Fibroblast of mammary gland (primary cell): ENCODE data around the gene DNAJC4.

Experiments
- DNase-seq: peaks from one replicate; pipeline ENCODE4 v3.0.0-alpha.2; 2010; ENCODE audit warnings: low read depth
- H3K4me3 ChIP-seq: 2 replicates; pipeline ENCODE4 v1.5.1; 2011; ENCODE audit warnings: low read depth, mild to moderate bottlenecking, low read length, moderate library complexity; ENCODE audit not compliant: control insufficient read depth
- TF ChIP-seq, protein P1 (sequence below): conservative IDR thresholded peaks from 2 replicates; pipeline ENCODE4 v1.5.1; 2011; ENCODE audit warnings: low read depth, low read length, inconsistent platforms; ENCODE audit not compliant: control insufficient read depth, insufficient read depth

Gene DNAJC4

DNA sequence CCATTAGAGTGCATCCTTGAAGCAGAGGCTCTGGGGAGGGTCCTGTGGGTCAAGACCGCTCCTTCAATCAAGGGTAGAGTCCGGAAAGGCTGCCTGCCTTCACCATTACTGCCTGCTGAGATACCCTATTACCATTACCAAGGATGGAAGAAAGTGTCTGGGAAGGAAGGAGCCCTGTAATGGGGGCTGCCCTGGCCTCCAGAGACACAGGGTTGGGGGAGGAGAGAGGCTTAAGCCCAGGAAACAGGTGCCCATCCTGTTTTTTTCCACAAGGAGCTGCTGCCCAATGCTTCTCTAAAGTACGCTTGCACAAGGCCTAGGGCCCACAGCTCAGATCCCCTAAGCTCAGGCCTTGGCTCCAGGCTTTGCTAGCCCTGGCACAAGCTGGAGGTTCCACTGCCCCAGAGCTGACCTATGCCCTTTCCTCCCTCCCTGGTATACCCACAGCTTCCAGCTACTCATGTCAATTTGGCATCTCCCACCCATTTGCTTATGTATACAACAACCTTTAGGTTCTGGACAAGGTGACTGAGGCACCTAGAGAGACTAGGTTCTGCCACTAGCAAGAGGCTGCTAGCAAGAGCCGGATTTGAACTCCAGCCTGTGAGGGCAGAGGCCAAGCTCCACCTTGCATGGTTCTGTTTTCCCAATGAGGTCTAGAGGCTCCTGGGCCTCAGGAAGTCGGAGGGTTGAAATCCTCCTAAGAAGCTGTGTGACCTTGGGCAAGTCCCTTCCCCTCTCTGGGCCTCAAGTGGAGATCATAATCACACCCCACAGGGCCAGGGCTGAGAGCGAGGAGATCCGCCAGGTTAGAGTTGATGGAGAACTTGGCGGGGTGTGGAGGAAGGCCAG is 19.4 kb downstream of the DNAJC4 start:
- H3K4me3 ChIP-seq, result no peak overlapping the region
- DNase-seq, result no peak
- TF ChIP-seq, protein P1, sequence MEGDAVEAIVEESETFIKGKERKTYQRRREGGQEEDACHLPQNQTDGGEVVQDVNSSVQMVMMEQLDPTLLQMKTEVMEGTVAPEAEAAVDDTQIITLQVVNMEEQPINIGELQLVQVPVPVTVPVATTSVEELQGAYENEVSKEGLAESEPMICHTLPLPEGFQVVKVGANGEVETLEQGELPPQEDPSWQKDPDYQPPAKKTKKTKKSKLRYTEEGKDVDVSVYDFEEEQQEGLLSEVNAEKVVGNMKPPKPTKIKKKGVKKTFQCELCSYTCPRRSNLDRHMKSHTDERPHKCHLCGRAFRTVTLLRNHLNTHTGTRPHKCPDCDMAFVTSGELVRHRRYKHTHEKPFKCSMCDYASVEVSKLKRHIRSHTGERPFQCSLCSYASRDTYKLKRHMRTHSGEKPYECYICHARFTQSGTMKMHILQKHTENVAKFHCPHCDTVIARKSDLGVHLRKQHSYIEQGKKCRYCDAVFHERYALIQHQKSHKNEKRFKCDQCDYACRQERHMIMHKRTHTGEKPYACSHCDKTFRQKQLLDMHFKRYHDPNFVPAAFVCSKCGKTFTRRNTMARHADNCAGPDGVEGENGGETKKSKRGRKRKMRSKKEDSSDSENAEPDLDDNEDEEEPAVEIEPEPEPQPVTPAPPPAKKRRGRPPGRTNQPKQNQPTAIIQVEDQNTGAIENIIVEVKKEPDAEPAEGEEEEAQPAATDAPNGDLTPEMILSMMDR, result no peak

DNA sequence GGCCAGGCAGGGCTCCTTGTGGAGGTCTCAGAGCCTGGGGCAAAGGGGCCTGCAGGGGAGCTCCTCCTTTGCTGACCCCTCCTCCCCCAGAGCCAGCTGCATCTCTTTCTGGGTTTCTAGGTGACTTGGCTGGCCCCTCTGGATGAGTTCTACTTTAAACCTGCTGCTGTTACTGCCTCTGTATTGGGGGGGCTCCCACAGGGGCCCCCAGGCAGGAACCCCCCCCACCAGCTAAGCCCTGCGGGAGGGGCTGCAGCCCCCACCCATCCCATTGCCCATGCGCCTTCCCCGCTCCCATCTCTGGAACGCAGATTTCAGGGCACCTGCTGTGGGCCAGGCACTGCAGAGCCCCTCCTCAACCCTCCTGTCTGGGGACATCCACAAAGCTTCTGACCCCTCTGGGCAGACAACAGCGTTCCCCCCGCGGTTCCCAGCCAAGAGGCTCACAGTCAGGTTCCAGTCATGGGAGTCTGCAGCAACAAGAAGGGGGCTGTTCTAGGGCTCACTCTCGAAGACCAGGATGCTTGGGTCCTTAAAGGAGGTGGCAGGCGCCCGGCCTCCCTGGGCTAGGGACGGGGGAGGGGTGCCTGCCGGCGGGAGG is 20.2 kb downstream of the DNAJC4 start:
- TF ChIP-seq, protein P1, result no peak
- peak overlapping the region; percentile 40 for H3K4me3 ChIP-seq
- DNase-seq, result no peak

DNA sequence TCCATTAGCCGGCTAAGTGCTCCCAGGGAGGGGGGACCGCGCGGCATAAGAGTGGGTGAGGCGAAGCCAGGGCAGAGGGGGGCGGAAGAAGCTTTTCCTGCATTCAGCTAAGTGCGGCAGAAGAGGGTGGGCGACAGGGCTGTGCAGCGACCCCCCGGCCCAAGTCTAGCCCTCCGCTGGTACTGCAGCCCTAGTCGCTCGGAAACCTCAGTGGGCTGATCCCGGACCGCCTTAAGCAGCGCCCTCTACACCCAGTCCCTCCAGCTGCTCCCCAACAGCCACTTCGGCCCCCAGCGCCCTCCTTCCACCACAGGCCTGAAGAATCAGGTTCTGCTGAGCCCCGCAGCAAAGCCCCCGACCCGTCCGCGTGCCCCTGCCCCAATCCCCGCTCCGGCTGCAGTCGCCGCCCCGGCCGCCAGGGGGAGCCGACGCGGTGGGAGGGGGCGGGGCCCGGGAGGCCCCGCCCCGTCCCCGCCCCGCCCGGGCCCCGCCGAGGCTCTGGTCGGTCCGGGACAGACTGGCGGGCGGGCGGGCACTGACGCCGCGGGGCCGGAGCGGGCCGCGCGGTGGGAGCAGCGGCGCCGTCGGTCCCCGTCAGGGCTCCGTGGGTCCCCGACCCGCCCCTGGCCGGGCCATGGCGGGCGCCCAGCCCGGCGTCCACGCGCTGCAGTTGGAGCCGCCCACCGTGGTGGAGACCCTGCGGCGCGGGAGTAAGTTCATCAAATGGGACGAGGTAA is 20.8 kb downstream of the DNAJC4 start, which contains the start of gene PLCB3:
Gene PLCB3 (plus strand): TSS at position 515 of the 737 bp plus-strand sequence. CDS start 120 bp downstream, at position 635.
- TF ChIP-seq, protein P1, result peak; percentile 23
- no peak for DNase-seq
- H3K4me3 ChIP-seq, result peak within 1 kb of the TSS; percentile 83

DNA sequence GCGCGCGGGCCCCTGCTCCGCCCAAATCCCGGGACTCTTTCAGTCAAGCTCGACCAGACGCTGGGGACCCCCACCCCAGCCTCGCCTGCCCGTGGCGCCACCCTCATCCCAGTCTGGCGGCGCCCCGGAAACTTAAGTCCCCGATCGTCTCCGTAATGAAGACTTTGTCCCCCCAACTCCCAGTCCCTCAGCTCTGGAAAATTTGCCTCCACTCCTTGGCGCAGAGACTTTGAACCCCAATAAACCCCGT is 21.3 kb downstream of the DNAJC4 start:
- peak overlapping the region; percentile 83 for H3K4me3 ChIP-seq
- TF ChIP-seq, protein P1, result no peak
- no peak for DNase-seq

DNA sequence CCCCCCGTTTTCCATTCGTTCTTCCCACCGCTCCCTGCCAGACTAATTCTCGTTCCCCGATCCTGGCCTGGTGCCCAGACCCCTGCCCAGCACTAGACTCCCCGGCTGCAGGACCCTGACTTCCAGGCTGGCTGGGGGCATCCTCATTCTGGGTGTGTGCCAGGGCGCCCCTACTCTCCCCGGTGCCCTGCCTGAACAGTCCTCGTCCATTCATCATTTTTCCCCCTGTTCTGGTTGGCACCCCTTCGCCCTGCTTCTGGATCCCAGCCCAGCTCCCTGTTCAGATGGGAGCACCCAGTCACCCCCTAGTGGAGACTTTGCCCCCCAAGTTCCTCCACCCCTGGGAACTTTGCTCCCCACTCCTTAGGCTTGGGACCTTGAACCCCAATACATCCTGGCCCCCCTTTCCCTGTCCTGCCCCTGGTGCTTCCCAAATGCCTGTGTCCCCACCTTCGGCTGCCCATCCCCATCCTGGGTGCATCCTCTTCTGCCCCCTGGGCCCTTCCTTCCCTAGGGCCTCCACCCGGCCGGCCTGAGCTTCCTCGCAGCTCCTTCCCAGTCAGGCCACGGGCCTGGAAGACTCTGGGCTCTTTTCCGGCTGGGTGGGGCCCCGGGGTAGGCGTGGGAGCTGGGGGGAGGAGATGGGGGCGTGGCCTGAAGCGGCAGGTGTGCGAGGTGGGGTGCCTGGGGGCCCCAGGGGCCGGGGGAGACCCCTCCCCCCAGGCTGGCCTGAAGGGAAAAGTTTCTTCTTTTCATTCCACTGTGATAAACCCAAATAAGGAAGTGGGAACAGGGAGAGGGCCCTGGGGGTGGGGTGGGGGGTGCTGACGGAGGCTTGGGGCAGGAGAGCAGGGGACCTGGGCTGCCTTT is 21.9 kb downstream of the DNAJC4 start:
- H3K4me3 ChIP-seq, result peak overlapping the region; percentile 83
- no peak for DNase-seq
- TF ChIP-seq, protein P1, result peak; percentile 38

DNA sequence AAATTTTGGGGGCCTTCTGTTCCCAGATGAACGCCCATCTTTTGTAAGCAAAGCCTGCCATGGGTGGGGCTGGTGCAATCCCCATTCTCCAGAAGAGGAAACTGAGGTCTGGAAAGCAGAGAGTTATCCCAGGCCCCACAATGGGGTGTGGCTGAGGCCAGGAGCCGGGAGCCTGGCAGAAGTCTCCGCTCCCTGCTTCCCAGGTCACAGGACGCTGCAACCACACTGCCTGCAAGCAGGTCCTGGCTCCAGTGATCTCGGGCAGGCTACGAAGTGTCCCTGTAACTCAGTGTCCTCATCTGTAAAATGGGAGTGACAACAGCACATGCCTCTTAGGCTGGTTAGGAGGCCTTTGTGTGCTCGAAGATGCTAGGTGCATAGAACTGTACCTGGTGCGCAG is 22.7 kb downstream of the DNAJC4 start:
- H3K4me3 ChIP-seq, result no peak overlapping the region
- TF ChIP-seq, protein P1, result no peak
- DNase-seq, result no peak
